Pancreas (tissue), 10 donors: ENCODE data around the gene PIGS. TPM values are rescaled to one million over a fixed set of nuclear protein-coding genes. Genes with fewer than 3 reads are reported as not detected.

Experiments
- ATAC-seq, 4 donors: fragments of 200-7000 bp; cut with Tn5 transposase; one replicate each; pipeline versions ENCODE4 v1.8.0 to v1.9.1; 2020; ENCODE audit warnings: mild to moderate bottlenecking in 4 of 4, moderate library complexity in 4 of 4
- DNase-seq, 6 donors: peaks; one replicate each; pipeline ENCODE4 v3.0.0-alpha.2; 2020
- FAIRE-seq: peaks from 2 replicates; lab custom pipeline; 2012; peaks lifted over from hg19 to GRCh38; lab: Jason Lieb, UNC
- H3K27ac ChIP-seq, 4 donors: fragments of 200-600 bp; sonication (generic); 1 replicate in 3 of 4; 2 replicates in 1 of 4; pipeline versions ENCODE4 v1.5.0 to v1.8.0; 2020
- H3K27me3 ChIP-seq, 4 donors: fragments of 200-600 bp; one replicate each; pipeline ENCODE4 v1.8.0; 2021
- H3K36me3 ChIP-seq, 3 donors: fragments of 200-600 bp; sonication (generic) in 1 of 3; one replicate each; pipeline versions ENCODE4 v1.5.0 to v1.8.0; 2020 to 2021
- H3K4me1 ChIP-seq, 3 donors: fragments of 200-600 bp; one replicate each; pipeline ENCODE4 v1.8.0; 2021
- H3K4me3 ChIP-seq, 4 donors: fragments of 200-600 bp; sonication (generic) in 2 of 4; one replicate each; pipeline versions ENCODE4 v1.5.0 to v1.8.0; 2020 to 2021
- H3K9me3 ChIP-seq, 4 donors: fragments of 200-600 bp; one replicate each; pipeline ENCODE4 v1.8.0; 2021
- WGBS, 2 donors: extraction: QIAGEN DNeasy Blood & Tissue Kit; methylation state at CpG; one replicate each; pipeline ENCODE4 v1.1.7; 2013; 5-methylcytosine and 5-hydroxymethylcytosine counted together
- intact Hi-C, 3 donors: fragments of 100-400 bp; cut with DNase I; formaldehyde crosslinking; loops; one replicate each; pipeline versions ENCODE4 v1.11.1 to v1.14.2; 2022
- polyA plus RNA-seq, 2 donors: library from polyadenylated mRNA; stranded (reverse); fragments of 200-250 nt; gene quantifications; one replicate each; pipeline ENCODE4 v1.2.3, GENCODE V29; 2013
- total RNA-seq, 6 donors: library from RNA; stranded (reverse); fragmentation: NEBNext Ultra II Directional in 4 of 6; extraction: Animal tissue kit (Norgen Biotek cat#: 25700) in 4 of 6; gene quantifications; one replicate each; pipeline versions ENCODE4 v1.2.1 to v1.2.4, GENCODE V29; 2021 to 2023
- TF ChIP-seq, protein P1 (sequence below), 4 donors: fragments of 200-600 bp; sonication (generic) in 3 of 4; IDR thresholded peaks; one replicate each; pipeline versions ENCODE4 v1.5.0 to v1.8.0; 2021; ENCODE audit warnings: antibody characterized with exemption in 4 of 4
- donor health status: healthy with polysubstance abuse.
- donor health status: DM: no; HTN: no; CAD: no; lungs with moderate emphysema.
- donor health status: DM: no; HTN: no; CAD: no.
- donor health status: control.
- donor health status: control.
- donor health status: Bipolar disorder and iron deficiency.
- donor health status: DM: yes; HTN: yes; CAD: no.
- donor health status: DM: no; HTN: no; CAD: no.
- donor health status: DM: no; HTN: no; CAD: no.
- donor health status: DM: yes; HTN: yes; CAD: no.

The PIGS gene
- total and polyA plus RNA-seq, 8 donors: 9.2 to 26.5 (median 15.9) TPM

DNA sequence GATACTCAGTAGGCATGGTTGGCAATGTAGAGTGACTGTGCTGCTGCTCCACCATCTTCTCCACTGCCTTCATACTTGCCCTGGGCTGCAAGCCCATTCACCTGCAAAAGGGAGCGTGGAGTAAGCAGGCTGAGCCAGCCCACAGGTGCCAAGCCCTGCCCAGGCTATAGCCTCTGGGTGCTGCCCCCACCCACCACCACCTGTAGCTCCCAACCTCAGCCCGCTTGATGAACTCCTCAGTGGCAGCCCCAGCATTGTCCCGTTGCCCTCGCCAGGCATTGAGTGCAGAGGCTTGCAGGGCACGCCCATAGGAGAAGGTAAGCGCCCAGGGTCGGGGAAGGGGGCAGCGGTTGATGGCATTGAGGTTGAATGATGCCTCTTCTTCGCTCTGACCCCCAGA is 2.2 kb upstream of the PIGS start:
- FAIRE-seq (no peak), ATAC-seq (no peak), DNase-seq (peak in 1 of 6 donors; percentile 42)
- Histone ChIP-seq H3K27me3 (no peaks in the 10 kb centered on the region), H3K4me3 (no peak overlapping the region), H3K36me3 (no peaks in the 10 kb centered on the region), H3K27ac (no peak overlapping the region), H3K9me3 (no peaks in the 10 kb centered on the region), H3K4me1 (peaks cover 6 to 19% (median 9%) of the 10 kb centered on the region in 3 donors)
- 91 to 95% methylated on average over 9 of the region's 9 CpGs for WGBS, 2 donors
- TF ChIP-seq, protein P1, sequence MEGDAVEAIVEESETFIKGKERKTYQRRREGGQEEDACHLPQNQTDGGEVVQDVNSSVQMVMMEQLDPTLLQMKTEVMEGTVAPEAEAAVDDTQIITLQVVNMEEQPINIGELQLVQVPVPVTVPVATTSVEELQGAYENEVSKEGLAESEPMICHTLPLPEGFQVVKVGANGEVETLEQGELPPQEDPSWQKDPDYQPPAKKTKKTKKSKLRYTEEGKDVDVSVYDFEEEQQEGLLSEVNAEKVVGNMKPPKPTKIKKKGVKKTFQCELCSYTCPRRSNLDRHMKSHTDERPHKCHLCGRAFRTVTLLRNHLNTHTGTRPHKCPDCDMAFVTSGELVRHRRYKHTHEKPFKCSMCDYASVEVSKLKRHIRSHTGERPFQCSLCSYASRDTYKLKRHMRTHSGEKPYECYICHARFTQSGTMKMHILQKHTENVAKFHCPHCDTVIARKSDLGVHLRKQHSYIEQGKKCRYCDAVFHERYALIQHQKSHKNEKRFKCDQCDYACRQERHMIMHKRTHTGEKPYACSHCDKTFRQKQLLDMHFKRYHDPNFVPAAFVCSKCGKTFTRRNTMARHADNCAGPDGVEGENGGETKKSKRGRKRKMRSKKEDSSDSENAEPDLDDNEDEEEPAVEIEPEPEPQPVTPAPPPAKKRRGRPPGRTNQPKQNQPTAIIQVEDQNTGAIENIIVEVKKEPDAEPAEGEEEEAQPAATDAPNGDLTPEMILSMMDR (IDR thresholded peaks at IDR 0.05): no peak
- intact Hi-C loops: no loop called here

DNA sequence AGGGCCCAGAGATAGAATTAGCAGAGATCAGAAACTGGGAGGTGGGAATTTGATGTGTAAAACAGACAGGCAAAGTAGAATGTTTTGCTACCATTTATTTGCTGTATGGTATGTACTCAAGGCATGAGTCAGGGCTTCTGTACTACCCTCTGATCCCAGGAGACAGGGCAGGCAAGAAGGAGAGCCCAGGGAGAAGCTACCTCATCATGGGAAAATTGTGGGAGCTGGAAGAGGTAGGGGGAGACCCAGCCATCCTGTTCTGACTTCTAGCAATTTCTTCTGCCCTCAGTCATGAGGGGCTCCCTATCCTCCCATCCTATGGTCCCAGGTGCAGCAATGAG is 1.7 kb upstream of the PIGS start:
- DNase-seq: no peak
- FAIRE-seq: no peak
- no peak for ATAC-seq
- Histone ChIP-seq H3K4me1 (peaks cover 6 to 19% (median 9%) of the 10 kb centered on the region in 3 donors), H3K36me3 (no peaks in the 10 kb centered on the region), H3K9me3 (no peaks in the 10 kb centered on the region), H3K27ac (no peak overlapping the region), H3K27me3 (no peaks in the 10 kb centered on the region), H3K4me3 (no peak overlapping the region)
- TF ChIP-seq, protein P1 (IDR thresholded peaks at IDR 0.05): no peak
- intact Hi-C loops: no loop called here

DNA sequence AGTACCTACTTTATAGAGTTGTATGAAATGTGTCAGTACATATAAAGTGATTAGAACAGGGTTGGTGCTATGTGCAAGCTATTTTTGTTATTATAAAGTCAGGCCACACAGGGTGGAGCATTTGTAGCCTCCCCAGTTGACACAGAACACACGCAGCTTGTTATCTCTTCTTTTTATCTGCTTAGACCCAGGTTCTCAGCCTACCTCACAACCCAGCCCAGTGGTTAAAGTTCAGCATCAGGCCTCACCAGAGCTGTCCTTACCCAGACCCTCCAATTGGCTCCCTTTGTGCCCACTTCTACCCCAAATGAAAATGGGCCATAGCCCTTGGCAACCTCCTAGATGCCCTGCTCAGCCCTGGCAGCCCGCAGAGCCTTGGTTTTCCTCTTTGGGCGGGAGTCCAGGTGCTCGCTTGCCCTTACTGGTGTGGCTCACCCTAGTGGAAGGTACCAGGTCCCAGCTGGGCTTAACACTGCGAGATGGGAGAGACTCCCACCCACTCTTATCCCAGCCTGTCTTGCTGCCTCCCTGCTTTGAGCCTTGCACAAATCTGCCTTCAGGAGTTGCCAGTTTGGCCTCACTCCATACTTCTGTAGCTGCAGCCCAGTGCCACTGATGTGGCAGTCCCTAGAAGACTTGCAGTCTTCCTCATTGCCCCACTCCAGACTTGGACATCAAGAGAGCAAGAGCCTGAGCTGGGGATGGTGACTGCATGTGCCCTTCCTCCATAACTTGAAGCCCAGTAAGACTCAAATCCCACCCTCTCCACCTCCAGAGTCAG is 1.1 kb upstream of the PIGS start:
- peak in 2 of 6 donors; percentile 38 to 43 for DNase-seq
- H3K4me3 ChIP-seq: peak overlapping the region in 3 of 4 donors; percentile 80 to 90 (median 88)

DNA sequence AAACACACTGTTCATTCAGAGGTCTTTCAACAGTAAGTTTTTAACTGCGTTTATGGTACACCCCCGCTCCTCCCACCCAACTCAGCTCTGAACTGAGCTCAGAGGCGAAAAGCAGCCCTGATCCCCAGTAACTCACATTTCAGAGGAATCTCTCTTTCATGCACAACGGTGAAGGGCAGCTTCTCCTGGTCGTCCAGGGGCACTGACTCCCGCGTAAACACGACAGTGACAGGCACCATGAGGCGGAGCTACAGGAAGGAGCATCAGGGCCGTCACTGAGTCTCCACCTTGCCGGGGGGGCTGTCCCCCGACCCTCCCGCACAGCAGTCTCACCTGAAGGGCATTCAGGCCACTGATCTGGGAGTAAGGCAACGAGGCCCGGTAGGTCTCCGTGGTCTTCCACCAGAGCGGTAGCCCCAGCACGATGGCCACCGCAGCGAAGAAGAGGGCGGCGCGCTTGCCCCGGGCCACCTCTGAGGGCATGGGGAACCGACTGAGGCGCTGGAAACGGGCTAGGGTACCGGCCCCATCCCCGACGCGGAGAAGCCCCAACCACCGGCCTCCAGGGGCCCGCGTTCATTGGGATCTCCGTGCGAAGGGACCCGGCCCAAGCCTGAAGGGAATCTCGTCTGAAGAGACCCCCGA is 486 bp downstream of the PIGS start:
- TF ChIP-seq, protein P1 (IDR thresholded peaks at IDR 0.05): no peak
- DNase-seq: peak in 1 of 6 donors; percentile 41
- no peak for FAIRE-seq
- intact Hi-C loops: no loop called here
- Histone ChIP-seq H3K4me3 (peak overlapping the region; percentile 80 to 98 (median 89)), H3K36me3 (no peaks in the 10 kb centered on the region), H3K27ac (peak overlapping the region; percentile 66 to 82 (median 73)), H3K4me1 (peaks cover 6 to 15% (median 9%) of the 10 kb centered on the region in 3 donors), H3K9me3 (no peaks in the 10 kb centered on the region), H3K27me3 (no peaks in the 10 kb centered on the region)
- 1% methylated on average over 36 to 39 of the region's 39 CpGs for WGBS, 2 donors
- peak; percentile 25 to 68 (median 50) for ATAC-seq

More for the DNA sequence above, 1.1 kb upstream of the PIGS start:
- no peak for ATAC-seq
- 53 to 56% methylated on average over 5 of the region's 5 CpGs for WGBS, 2 donors
- intact Hi-C loops: no loop called here
- Histone ChIP-seq H3K36me3 (no peaks in the 10 kb centered on the region), H3K9me3 (no peaks in the 10 kb centered on the region), H3K27ac (no peak overlapping the region), H3K27me3 (no peaks in the 10 kb centered on the region), H3K4me1 (peaks cover 6 to 19% (median 9%) of the 10 kb centered on the region in 3 donors)
- no peak for FAIRE-seq
- TF ChIP-seq, protein P1 (IDR thresholded peaks at IDR 0.05): no peak
